Esophagus muscularis mucosa (tissue), 4 donors: Measurements from ENCODE around the gene DEDD2. TPM values are rescaled to one million over a fixed set of nuclear protein-coding genes. Genes with fewer than 3 reads are reported as not detected.

Experiments used
- DNase-seq: peaks from one replicate; pipeline ENCODE4 v3.0.0-alpha.2; 2017; ENCODE audit errors: extremely low spot score
- H3K27ac ChIP-seq, 4 donors: fragments of 200-600 bp; sonication (generic); replicated peaks in 1 of 4; 1 replicate in 3 of 4; 2 replicates in 1 of 4; pipeline ENCODE4 v1.5.1; 2016 to 2019; ENCODE audit warnings: mild to moderate bottlenecking in 1 of 4
- H3K27me3 ChIP-seq, 4 donors: fragments of 200-600 bp; sonication (generic); one replicate each; pipeline versions ENCODE4 v1.5.1 to v1.6.0; 2016 to 2019
- H3K36me3 ChIP-seq, 4 donors: fragments of 200-600 bp; sonication (generic); one replicate each; pipeline ENCODE4 v1.5.1; 2016 to 2019
- H3K4me1 ChIP-seq, 4 donors: fragments of 200-600 bp; sonication (generic); one replicate each; pipeline ENCODE4 v1.5.1; 2016 to 2019
- H3K4me3 ChIP-seq, 4 donors: fragments of 200-600 bp; sonication (generic); 1 replicate in 2 of 4; 2 replicates in 2 of 4; pipeline ENCODE4 v1.5.1; 2016 to 2019; ENCODE audit warnings: mild to moderate bottlenecking in 4 of 4, moderate library complexity in 1 of 4
- H3K9me3 ChIP-seq, 4 donors: fragments of 200-600 bp; sonication (generic); 1 replicate in 3 of 4; 2 replicates in 1 of 4; pipeline ENCODE4 v1.5.1; 2016 to 2019
- EP300 ChIP-seq: sonication (generic); formaldehyde crosslinking; IDR thresholded peaks from one replicate; pipeline ENCODE4 v1.6.1; 2017; ENCODE audit warnings: antibody characterized with exemption
- POLR2A ChIP-seq: fragments of 450-650 bp; IDR thresholded peaks from one replicate; pipeline ENCODE4 v1.6.1; 2017; ENCODE audit warnings: antibody characterized with exemption, moderate library complexity, mild to moderate bottlenecking, low read depth
- POLR2AphosphoS5 ChIP-seq, 2 donors: sonication (generic); formaldehyde crosslinking; IDR thresholded peaks; one replicate each; pipeline ENCODE4 v1.6.1; 2017; ENCODE audit warnings: antibody characterized with exemption in 2 of 2
- WGBS: methylation state at CpG from one replicate; pipeline ENCODE4 v1.1.5; 2018; 5-methylcytosine and 5-hydroxymethylcytosine counted together
- intact Hi-C: fragments of 100-400 bp; cut with DNase I; formaldehyde crosslinking; loops from one replicate; pipeline ENCODE4 v1.15.1; 2023
- total RNA-seq, 4 donors: library from RNA; depleted of rRNA; stranded (reverse); fragments of >200 nt; gene quantifications; one replicate each; pipeline versions ENCODE4 v1.1.0 to v1.2.1, GENCODE V29; 2016
- TF ChIP-seq, protein P1 (sequence below), 3 experiments: fragments of 200-600 bp in 2 of 3; fragments of 450-650 bp in 1 of 3; sonication (generic) in 2 of 3; IDR thresholded peaks; one replicate each; pipeline ENCODE4 v1.5.1; 2017 to 2019; ENCODE audit warnings: antibody characterized with exemption in 3 of 3, mild to moderate bottlenecking in 2 of 3, moderate library complexity in 1 of 3

Gene DEDD2
- total RNA-seq, 4 donors from 2014 or later, result 22.0 to 42.1 (median 31.2) TPM

- Histone ChIP-seq H3K27me3 (no peaks in the 10 kb centered on the region), H3K27ac (peak overlapping the region; percentile 95 to 100 (median 100)), H3K4me1 (peaks cover 71 to 86% (median 77%) of the 10 kb centered on the region in 4 donors), H3K4me3 (no peak overlapping the region), H3K9me3 (no peaks in the 10 kb centered on the region), H3K36me3 (peaks cover 5 to 37% (median 23%) of the 10 kb centered on the region in 4 donors)
- TF ChIP-seq POLR2AphosphoS5 (IDR thresholded peaks at IDR 0.05) (no peak), POLR2A (no peak), EP300 (no peak)
- TF ChIP-seq, protein P1, sequence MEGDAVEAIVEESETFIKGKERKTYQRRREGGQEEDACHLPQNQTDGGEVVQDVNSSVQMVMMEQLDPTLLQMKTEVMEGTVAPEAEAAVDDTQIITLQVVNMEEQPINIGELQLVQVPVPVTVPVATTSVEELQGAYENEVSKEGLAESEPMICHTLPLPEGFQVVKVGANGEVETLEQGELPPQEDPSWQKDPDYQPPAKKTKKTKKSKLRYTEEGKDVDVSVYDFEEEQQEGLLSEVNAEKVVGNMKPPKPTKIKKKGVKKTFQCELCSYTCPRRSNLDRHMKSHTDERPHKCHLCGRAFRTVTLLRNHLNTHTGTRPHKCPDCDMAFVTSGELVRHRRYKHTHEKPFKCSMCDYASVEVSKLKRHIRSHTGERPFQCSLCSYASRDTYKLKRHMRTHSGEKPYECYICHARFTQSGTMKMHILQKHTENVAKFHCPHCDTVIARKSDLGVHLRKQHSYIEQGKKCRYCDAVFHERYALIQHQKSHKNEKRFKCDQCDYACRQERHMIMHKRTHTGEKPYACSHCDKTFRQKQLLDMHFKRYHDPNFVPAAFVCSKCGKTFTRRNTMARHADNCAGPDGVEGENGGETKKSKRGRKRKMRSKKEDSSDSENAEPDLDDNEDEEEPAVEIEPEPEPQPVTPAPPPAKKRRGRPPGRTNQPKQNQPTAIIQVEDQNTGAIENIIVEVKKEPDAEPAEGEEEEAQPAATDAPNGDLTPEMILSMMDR (IDR thresholded peaks at IDR 0.05), result no peak
- 75% methylated on average over 7 of the region's 7 CpGs for WGBS
- DNase-seq, result peak; percentile 90
- intact Hi-C loops, result loop anchor here (2.0 to 5.0 kb wide), 2 partner anchors 32 to 50 kb away; no protein-coding TSS in a partner anchor
Measured at GRCh38 chr19:42246922-42247639, 29.6 kb upstream of the DEDD2 start.

- H3K4me1 ChIP-seq, result peaks cover 68 to 86% (median 75%) of the 10 kb centered on the region in 4 donors
Measured at GRCh38 chr19:42246143-42246921, 28.9 kb upstream of the DEDD2 start.

DNA sequence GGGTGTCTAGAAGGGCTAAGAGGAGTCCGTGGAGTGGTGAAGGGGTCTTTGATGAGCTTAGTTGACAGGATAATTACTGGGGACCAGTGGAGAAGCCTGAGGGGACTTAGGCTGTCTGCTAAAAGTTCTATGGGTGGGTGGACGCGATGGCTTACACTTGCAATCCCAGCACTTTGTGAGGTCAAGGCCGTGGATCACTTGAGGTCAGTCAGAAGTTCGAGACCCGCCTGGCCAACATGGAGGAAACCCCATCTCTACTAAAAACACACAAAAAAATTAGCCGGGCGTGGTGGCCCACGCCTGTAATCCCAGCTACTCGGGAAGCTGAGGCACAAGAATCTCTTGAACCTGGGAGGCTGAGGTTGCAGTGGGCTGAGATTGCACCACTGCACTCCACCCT is 27.8 kb upstream of the DEDD2 start:
- no peak for DNase-seq
- TF ChIP-seq EP300 (no peak), POLR2AphosphoS5 (IDR thresholded peaks at IDR 0.05) (no peak), POLR2A (no peak)
- TF ChIP-seq, protein P1 (IDR thresholded peaks at IDR 0.05), result no peak
- peak overlapping the region in 3 of 4 donors; percentile 79 to 92 (median 88) for H3K4me3 ChIP-seq
- 67% methylated on average over 10 of the region's 10 CpGs for WGBS
- no peaks in the 10 kb centered on the region for H3K9me3 ChIP-seq
- peak overlapping the region; percentile 95 to 100 (median 100) for H3K27ac ChIP-seq
- H3K27me3 ChIP-seq, result no peaks in the 10 kb centered on the region
- H3K4me1 ChIP-seq, result peaks cover 66 to 86% (median 75%) of the 10 kb centered on the region in 4 donors
- peaks cover 5 to 39% (median 22%) of the 10 kb centered on the region in 4 donors for H3K36me3 ChIP-seq
- intact Hi-C loops, result loop anchor here (5.0 kb wide), 1 partner anchor 52 kb away; no protein-coding TSS in a partner anchor

More at GRCh38 chr19:42246143-42246921, 28.9 kb upstream of the DEDD2 start:
- H3K4me3 ChIP-seq, result no peak overlapping the region
- 12% methylated on average over 10 of the region's 10 CpGs for WGBS
- no peaks in the 10 kb centered on the region for H3K9me3 ChIP-seq
- DNase-seq, result peak; percentile 93
- H3K27ac ChIP-seq, result peak overlapping the region; percentile 95 to 100 (median 100)
- TF ChIP-seq POLR2AphosphoS5 (IDR thresholded peaks at IDR 0.05) (peak; percentile 71 to 72), EP300 (no peak), POLR2A (no peak)
- TF ChIP-seq, protein P1 (IDR thresholded peaks at IDR 0.05), result peak; percentile 79 to 91 (median 82)
- no peaks in the 10 kb centered on the region for H3K27me3 ChIP-seq
- H3K36me3 ChIP-seq, result peaks cover 5 to 37% (median 23%) of the 10 kb centered on the region in 4 donors
- intact Hi-C loops, result loop anchor here (2.0 to 5.0 kb wide), 2 partner anchors 32 to 51 kb away; no protein-coding TSS in a partner anchor

- intact Hi-C loops, result loop anchor here (5.0 kb wide), 1 partner anchor 53 kb away; no protein-coding TSS in a partner anchor
- DNase-seq, result peak; percentile 99
- no peaks in the 10 kb centered on the region for H3K27me3 ChIP-seq
- peak overlapping the region; percentile 79 to 92 (median 86) for H3K4me3 ChIP-seq
- no peaks in the 10 kb centered on the region for H3K9me3 ChIP-seq
- peaks cover 5 to 39% (median 22%) of the 10 kb centered on the region in 4 donors for H3K36me3 ChIP-seq
- WGBS, result 2% methylated on average over 38 of the region's 45 CpGs
- H3K27ac ChIP-seq, result peak overlapping the region; percentile 95 to 100 (median 100)
- H3K4me1 ChIP-seq, result peaks cover 60 to 86% (median 75%) of the 10 kb centered on the region in 4 donors
- TF ChIP-seq POLR2AphosphoS5 (IDR thresholded peaks at IDR 0.05) (peak; percentile 88 to 95), EP300 (no peak), POLR2A (no peak)
- TF ChIP-seq, protein P1 (IDR thresholded peaks at IDR 0.05), result peak; percentile 63 to 87 (median 73)
Measured at GRCh38 chr19:42244347-42245220, 27.1 kb upstream of the DEDD2 start.
